Right ventricle myocardium superior (tissue), 1 donor: ENCODE data around the gene TPGS2. TPM values are rescaled to one million over a fixed set of nuclear protein-coding genes. Genes with fewer than 3 reads are reported as not detected.

Source experiments
- ATAC-seq: fragments of 200-7000 bp; cut with Tn5 transposase; one replicate; pipeline ENCODE4 v1.9.1; 2020; ENCODE audit warnings: mild to moderate bottlenecking; ENCODE audit not compliant: poor library complexity
- DNase-seq: peaks from one replicate; pipeline ENCODE4 v3.0.0-alpha.2; 2020
- intact Hi-C: fragments of 100-400 bp; cut with DNase I; formaldehyde crosslinking; loops from one replicate; pipeline ENCODE4 v1.11.2; 2022
- total RNA-seq: library from RNA; stranded (reverse); fragmentation: NEBNext Ultra II Directional; extraction: Animal tissue kit (Norgen Biotek cat#: 25700); gene quantifications from one replicate; pipeline ENCODE4 v1.2.1, GENCODE V29; 2021
- donor health status: DM: no; HTN: yes; CAD: no; lungs with severe emphysema.

TPGS2 gene
- total RNA-seq, 1 donor from 2014 or later: 24.6 TPM

DNA sequence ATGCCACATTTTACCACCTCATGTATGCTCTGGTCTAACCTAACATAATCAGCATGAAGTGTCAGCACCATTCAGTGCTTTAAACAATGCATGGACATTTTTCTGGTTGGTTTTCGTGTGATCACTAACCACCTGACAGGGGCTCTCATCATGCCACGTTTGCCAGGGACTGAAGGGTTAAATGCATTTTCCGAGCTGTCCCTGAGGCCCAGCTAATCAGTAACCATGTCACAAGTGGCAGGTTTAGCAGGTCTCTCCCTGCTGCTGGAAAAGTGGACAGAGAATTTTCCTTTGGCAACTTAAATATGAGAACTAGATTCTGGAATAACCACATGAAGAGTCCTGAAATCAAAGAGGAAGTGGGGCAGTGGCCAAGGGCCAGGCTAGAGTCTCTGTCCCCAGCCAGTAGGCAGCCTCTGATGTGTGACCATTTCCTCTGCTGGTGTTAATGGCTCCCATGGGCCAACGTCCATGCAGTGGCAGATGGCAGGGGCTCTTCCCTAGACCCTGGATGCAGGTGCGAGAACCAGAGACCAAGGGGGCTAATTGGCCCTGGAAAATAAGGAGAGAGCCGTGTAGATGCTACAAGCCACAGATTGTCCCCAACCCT lies 69.5 kb downstream of the TPGS2 start:
- DNase-seq: no peak
- no peak for ATAC-seq
- intact Hi-C loops: loop anchor here (5.0 kb wide), 1 partner anchor 62 kb away; no protein-coding TSS in a partner anchor

GRCh38 chr18:36758623-36759022 lies 70.2 kb downstream of the TPGS2 start:
- intact Hi-C loops: loop anchor here (5.0 kb wide), 1 partner anchor 61 kb away; no protein-coding TSS in a partner anchor
- ATAC-seq: no peak
- DNase-seq: no peak

DNA sequence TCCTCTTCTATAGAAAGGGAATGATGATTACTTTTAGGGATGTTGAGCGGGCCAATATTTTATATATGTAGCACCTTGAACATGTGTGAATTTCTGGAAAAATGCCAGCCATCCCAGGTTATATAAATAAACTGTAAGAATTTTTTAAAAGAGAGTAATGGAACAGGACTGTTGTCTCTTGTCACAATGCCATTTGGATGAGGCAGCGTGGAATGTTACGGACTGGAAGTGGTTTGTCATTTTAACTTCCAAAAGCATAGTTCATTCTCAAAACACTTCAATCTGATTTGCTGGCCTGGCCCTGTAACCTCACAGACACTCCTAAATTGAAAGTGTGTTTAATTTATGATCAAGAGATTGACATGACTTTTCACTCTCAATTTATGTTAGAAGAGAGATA lies 70.8 kb downstream of the TPGS2 start:
- intact Hi-C loops: loop anchor here (5.0 kb wide), 1 partner anchor 61 kb away; no protein-coding TSS in a partner anchor
- DNase-seq (no peak), ATAC-seq (no peak)

- intact Hi-C loops: loop anchor here (5.0 kb wide), 1 partner anchor 60 kb away; no protein-coding TSS in a partner anchor
- ATAC-seq: peak; percentile 51
- DNase-seq: no peak
Measured at GRCh38 chr18:36757081-36757480, 71.7 kb downstream of the TPGS2 start.

DNA sequence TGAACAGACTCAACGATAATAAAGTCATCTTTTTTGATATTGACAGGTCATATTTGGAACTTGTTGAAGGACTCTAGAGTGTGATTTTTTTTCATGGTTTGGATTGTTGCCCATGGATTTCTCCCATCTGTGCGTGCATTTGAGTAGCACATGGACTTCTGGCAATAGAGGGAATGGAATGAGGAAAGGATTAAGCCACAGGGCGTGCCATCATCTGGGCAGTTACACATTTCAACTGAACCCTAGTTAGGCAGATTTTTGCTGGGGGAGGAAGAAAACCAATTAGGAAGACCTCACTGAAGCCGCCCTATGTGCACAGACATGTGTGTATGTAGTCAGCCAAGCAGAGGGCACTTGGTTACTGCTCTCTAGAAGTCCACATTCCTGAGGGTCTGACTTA lies 72.6 kb downstream of the TPGS2 start:
- ATAC-seq (peak; percentile 19), DNase-seq (no peak)
- intact Hi-C loops: loop anchor here (5.0 kb wide), 1 partner anchor 59 kb away; no protein-coding TSS in a partner anchor

DNA sequence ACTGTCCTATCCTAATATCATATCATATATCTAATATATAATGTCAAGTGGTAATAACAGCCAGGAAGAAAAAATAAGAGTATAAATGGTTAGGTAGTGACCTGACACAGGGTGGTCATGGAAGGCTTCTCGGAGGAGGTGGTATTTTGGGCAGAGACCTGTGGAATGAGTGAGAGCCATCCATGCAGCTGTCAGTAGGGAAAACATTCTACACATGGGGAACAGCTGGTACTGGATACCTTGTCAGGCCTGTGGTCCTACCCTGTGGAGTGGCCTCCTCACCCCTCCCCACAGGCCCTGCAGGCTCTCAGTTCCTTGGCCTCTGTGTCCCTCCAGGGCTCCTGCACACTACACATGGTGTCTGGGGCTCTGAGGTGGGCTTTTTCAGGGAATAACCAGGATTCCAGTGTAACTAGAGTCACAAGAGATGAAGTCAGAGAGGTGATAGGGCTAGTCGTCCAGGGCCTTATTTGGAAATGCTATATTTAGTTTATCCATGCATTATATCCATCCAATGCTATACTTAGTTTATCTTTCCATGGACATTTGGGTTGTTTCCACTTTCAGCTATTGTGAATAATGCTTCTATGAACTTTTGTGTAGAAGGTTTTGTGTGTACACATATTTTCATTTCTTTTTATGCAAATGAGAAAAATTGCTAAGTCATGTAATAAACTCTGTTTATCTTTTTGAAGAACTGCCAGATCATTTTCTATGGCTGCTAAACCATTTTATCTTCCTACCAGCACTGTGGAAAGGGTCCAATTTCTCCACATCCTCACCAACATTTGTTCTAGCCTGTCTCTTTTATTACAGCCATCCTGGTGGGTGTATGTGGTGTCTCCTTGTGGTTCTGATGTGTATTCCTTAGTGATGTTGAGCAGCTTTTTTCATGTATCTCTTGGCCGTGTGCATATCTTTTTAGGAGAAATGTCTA lies 75.6 kb downstream of the TPGS2 start:
- intact Hi-C loops: no loop called here
- no peak for DNase-seq
- peak; percentile 40 for ATAC-seq

- ATAC-seq (no peak), DNase-seq (no peak)
- intact Hi-C loops: no loop called here
Measured at GRCh38 chr18:36745219-36745975, 83.4 kb downstream of the TPGS2 start.

- intact Hi-C loops: no loop called here
- ATAC-seq (no peak), DNase-seq (no peak)
Measured at GRCh38 chr18:36744261-36744876, 84.4 kb downstream of the TPGS2 start.

Other genes with a start within 250 kb of the TPGS2 start
- gene KIAA1328, start 125 bp upstream of the TPGS2 start, total RNA-seq: 3.6 TPM